ENCODE data around the gene AMDHD2.
A peak's percentile ranks its signal among the peaks of the same experiment; 100 is the strongest.
"Not testable (repeated sequence)": the region's sequence is repeated elsewhere in the genome, so short reads cannot be mapped to it uniquely, and the experiment has no call there.

AMDHD2 gene

GRCh38 chr16:2535625-2536013 is 15.4 kb downstream of the AMDHD2 start:
- DNase-seq, result no peak

GRCh38 chr16:2537451-2538379 is 17.5 kb downstream of the AMDHD2 start, which contains the start of gene PDPK1:
Gene PDPK1, plus strand, starts transcription at chr16:2538021. Its CDS starts 92 bp downstream, at chr16:2538113.
- DNase-seq, result peak; percentile 85

GRCh38 chr16:2539192-2539844 is 19.1 kb downstream of the AMDHD2 start:
- DNase-seq, result not testable (repeated sequence)

GRCh38 chr16:2539845-2540458 is 19.8 kb downstream of the AMDHD2 start:
- DNase-seq, result not testable (repeated sequence)

- DNase-seq, result not testable (repeated sequence)
These were observed 20.7 kb downstream of the AMDHD2 start for GRCh38 chr16:2540912-2541311.

- DNase-seq, result not testable (repeated sequence)
These were observed 21.2 kb downstream of the AMDHD2 start for GRCh38 chr16:2541409-2541808.

GRCh38 chr16:2543771-2544170 is 23.6 kb downstream of the AMDHD2 start:
- not testable (repeated sequence) for DNase-seq

GRCh38 chr16:2550283-2550878 is 30.2 kb downstream of the AMDHD2 start:
- not testable (repeated sequence) for DNase-seq

GRCh38 chr16:2551420-2551889 is 31.3 kb downstream of the AMDHD2 start:
- DNase-seq, result not testable (repeated sequence)

- DNase-seq, result not testable (repeated sequence)
These were observed 34.7 kb downstream of the AMDHD2 start for GRCh38 chr16:2554709-2555425.

- DNase-seq, result not testable (repeated sequence)
These were observed 37.0 kb downstream of the AMDHD2 start for GRCh38 chr16:2557150-2557549.

- not testable (repeated sequence) for DNase-seq
These were observed 40.1 kb downstream of the AMDHD2 start for GRCh38 chr16:2560131-2560797.

GRCh38 chr16:2560798-2561133 is 40.6 kb downstream of the AMDHD2 start:
- DNase-seq, result not testable (repeated sequence)

- not testable (repeated sequence) for DNase-seq
These were observed 47.3 kb downstream of the AMDHD2 start for GRCh38 chr16:2567506-2567905.

- not testable (repeated sequence) for DNase-seq
These were observed 48.4 kb downstream of the AMDHD2 start for GRCh38 chr16:2568573-2568972.

GRCh38 chr16:2572704-2573103 is 52.5 kb downstream of the AMDHD2 start:
- DNase-seq, result not testable (repeated sequence)

- DNase-seq, result not testable (repeated sequence)
These were observed 55.7 kb downstream of the AMDHD2 start for GRCh38 chr16:2575839-2576238.

GRCh38 chr16:2577044-2577443 is 56.9 kb downstream of the AMDHD2 start:
- DNase-seq, result not testable (repeated sequence)

- not testable (repeated sequence) for DNase-seq
These were observed 58.7 kb downstream of the AMDHD2 start for GRCh38 chr16:2578905-2579304.

- not testable (repeated sequence) for DNase-seq
These were observed 60.0 kb downstream of the AMDHD2 start for GRCh38 chr16:2580143-2580542.

GRCh38 chr16:2580818-2581217 is 60.6 kb downstream of the AMDHD2 start:
- DNase-seq, result not testable (repeated sequence)

Data from NCI-H774 (cell line).